Body of pancreas (tissue), 4 donors: ENCODE measurements around the gene RBCK1.

Experiments used
- CTCF ChIP-seq, 7 experiments: fragments of 450-650 bp in 4 of 7; fragments of 200-600 bp in 3 of 7; sonication (generic) in 3 of 7; IDR thresholded peaks; one replicate each; pipeline ENCODE4 v1.5.1; 2016 to 2019; ENCODE audit warnings: antibody characterized with exemption in 7 of 7
- POLR2A ChIP-seq, 3 donors: fragments of 450-650 bp; IDR thresholded peaks; one replicate each; pipeline ENCODE4 v1.6.1; 2016; ENCODE audit warnings: antibody characterized with exemption in 3 of 3, mild to moderate bottlenecking in 2 of 3

- TF ChIP-seq CTCF (IDR thresholded peaks at IDR 0.05) (no peak), POLR2A (IDR thresholded peaks at IDR 0.05) (no peak)
Observed at GRCh38 chr20:420166-420620, 12.1 kb downstream of the RBCK1 start.
